NCI-H1930 (cell line): ENCODE data around the gene FSTL4.

Experiments
- DNase-seq, 2 experiments: peaks; one replicate each; lab custom pipeline; 2025; lab: John Stamatoyannopoulos, UW

Gene FSTL4

DNA sequence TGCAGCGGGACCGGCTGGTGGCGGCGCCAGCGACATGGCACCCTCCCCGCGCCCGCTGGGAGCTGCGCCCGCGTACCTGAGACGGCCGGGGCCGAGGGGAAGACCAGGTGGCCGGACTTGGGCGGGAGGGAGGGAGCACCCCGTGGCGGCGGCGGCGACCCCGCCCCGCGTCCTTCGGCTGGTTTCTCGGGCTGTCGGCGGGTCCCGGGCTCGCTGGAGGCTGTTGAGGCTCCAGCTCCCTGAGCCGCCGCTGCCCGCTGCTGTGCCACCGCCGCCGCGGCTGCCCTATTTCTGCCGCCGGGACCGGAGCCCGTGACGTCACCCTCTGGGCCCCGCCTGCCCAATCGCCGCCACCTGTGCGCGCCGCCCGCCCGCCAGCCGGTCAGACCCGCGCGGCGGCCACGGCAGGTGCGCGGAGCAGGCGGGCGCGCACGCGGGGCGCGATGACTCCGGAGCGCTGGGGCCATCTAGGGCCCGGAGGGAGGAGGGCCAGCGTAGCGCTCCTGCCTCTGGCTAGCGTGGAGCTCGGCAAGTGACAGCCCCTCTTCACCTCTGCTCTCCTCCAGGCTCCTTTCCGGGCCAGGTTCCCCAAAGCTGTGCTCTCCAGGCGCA is at the start of gene FSTL4:
Gene FSTL4 (minus strand): TSS at position 293 of the 612 bp plus-strand sequence.
- DNase-seq, result peak; percentile 43 to 68

DNA sequence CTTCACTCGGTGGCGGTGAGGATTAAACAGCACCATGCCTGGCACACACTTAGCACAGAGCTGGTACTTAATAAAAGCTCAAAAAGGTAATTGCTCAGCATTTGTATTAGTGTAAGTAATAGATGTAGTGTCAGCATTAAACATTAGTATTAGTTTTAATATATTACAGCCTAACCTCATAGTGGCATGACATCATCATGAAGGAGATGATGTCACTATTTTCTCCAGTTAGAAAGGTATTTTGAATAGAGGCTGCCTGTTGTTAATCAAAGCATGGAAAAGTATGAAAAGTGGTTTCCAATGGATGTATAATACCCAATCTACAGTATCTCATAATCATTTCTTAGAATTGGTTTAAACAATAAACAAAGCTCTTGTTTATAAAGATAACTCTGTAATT is 49.0 kb upstream of the FSTL4 start:
- no peak for DNase-seq

GRCh38 chr5:133658327-133658726 is 46.0 kb upstream of the FSTL4 start:
- DNase-seq, result no peak

DNA sequence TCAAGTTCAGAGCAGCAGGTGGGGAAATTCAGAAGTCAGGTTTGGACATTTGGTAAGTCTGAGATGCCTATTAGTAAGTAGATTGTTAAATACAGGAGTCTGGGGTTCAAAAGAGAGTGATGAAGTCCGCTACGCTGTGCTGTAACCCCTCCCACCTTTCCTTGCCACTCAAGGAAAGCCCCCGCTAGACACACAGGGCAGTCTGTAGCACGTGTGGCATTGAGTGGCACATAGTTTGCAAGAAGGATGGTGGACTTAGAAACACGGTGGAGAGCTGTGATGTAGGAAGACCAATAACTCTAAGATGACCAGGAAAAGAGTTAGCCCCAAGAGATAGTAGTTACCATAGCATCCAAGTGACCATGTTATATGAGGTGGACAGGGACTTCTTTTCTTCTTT is 44.7 kb upstream of the FSTL4 start:
- no peak for DNase-seq

GRCh38 chr5:133655966-133656365 is 43.6 kb upstream of the FSTL4 start:
- DNase-seq, result no peak

GRCh38 chr5:133653760-133654049 is 41.4 kb upstream of the FSTL4 start:
- no peak for DNase-seq

DNA sequence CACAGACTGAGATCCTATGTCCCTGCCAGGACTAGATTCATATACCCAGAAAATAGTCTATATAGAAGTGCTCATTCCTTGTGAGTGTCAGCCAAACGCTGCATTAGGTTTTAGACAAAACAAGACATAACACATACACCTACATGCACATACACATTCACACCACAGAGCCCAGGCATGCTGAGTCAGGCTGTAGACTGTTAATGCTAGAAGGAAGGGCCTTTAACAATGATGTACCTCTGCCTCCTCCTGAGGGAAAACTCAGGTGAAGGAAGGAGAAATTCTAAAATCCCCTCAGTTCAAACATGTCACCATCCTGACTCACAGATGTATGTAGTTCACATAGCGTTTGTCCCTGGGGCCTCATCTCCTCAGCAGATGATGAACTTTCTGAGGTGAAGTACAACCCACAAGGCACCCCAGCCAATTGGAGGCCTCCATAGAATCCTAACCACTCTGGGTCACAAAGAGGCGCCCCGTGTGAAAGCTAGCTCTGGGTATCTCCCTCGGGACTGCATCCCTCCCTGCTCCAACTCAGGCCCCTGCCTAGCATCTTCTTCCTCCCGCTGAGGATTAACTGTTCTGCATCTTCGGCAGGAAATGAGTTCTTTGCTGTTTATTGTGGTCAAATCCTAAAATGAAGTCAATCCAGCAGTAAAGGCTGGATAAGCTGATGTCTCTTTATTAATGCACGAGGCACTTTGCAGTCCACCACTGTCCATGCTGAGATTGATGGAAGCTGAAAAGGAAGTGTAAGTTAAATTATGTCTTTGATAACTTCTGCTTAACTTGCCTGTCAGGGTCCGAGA is 40.8 kb upstream of the FSTL4 start:
- no peak for DNase-seq

DNA sequence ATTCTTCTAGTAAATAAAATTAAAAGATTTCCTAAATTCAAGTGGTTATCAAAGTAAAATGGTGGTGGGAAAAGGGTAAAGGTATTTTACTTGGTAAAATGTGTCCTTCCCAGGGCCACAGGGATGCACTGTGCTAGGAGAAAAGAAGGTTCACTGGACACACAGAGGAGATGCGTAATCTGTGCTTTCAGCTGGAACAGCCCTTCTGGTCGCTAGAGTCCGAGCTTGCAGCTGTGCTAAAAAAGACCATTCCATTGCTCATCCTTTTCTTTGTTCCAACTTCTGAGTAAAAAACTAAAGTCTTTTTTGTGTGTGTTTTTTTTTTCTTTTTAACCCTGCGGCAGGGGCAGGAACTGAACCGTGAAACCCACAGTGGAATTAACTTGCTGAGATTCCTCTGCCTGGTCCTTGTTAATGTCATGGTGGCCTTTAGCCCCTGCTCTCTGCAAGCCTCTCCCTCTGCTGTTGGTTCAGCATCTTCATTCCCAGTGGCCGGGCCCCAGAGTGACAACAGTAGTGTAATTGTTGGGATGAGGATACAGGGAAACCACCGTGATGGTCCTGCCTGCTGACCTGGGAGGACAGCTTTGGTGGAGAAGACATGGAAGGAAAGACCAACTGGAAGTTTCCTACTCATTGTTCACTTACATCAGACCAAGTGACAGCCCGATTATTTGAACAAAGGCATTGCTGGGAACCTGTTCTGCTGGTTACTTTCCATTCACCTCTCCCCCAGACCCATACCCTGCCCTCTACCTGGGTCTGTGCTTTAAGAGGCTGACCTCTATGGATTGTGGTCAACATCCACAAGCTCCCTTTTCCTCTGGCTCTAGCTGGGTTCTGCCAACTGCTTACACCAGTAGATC is 31.9 kb upstream of the FSTL4 start:
- DNase-seq, result no peak

DNA sequence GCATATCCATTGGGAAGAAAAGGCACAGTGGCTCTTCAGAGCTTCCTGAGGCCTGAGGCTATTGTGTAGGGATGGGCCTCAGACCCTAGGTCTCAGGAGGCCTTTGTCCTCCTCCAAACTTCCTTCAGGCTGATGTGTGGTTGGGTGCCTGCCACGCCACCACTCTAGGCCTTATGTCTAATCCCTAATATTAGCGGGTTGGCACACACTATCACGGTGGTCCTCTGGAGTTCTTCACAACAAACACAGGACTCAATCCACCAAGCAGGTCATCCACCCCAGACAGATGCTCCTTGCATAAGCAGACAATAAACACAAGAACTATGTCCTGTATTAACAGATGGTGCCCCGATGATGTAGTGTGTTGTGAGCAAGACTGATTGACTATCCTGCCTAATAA is 31.0 kb upstream of the FSTL4 start:
- DNase-seq, result no peak

DNA sequence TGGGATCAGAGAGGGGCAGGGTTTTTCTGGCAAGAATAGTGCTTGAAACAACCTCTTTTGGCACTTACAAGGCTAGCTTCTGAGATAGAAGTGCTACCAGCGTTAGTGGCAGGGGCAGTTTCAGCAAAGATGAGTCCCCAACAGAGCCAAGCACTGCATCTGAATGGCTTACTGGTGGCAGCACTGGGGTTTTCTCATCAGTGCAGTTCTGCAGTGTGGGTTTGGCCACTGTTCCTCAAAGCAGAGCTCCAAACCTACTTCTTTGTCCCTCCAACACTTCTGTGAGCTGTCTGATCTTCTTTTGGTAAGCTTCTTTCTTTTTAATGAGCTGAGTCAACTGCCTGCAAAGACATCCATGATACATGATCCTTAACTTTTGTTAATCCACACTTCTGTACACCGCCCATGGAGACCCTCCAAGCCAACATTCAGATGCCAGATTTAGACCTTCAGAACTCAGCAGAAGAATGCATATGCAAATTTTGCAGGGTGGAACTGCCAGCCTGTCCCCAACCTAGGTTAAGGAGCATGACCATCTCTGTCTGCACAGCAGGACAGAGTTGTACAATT is 29.9 kb upstream of the FSTL4 start:
- DNase-seq, result no peak

DNA sequence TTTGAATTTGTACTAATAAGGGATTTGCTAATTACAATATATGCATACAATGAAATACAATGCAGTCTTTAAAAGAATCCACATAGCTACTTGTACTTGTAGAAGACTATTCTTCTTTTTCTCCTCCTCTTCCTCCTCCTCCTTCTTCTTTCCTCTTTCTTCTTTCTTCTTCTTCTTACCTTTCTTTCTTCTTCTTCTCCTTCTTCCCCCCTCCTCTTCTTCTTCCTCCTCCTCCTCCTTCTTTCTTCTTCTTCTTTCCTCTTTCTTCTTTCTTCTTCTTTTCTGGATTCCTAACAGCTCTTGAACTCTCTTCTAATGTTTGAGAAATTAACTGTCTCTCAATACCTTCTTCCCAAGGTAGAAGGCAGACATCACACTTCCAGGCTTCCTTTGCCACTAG is 29.3 kb upstream of the FSTL4 start:
- no peak for DNase-seq

DNA sequence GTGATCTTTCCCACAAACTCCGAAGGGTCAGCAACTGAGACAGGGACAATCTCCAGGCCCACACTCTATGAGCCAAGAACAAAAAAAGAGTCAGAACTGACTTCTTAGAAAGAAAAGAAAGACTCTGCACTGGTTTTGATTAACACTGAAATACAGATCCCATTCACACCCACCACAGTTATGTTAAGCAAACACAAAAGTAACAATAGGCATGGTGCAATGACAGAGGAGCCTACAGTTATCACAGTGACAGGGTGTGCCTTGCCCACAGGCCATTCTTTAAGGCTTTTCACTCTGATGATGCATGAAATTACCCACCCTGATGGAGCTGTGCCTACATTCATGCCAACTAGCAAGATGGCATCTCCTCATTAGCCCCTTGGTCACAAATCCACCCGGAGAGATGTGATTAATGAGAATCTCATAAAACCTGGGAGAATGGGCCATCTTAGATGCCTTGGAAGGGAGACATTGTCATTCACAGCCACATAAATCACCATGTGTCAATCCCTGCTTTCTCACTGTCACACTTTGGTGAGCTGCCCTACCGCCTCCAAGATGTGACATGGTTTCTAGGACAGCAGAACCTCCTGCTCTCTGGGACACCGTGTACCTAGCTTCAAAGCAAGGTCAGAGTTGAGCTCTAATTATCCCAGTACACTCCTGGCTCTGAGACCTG is 27.6 kb upstream of the FSTL4 start:
- no peak for DNase-seq

DNA sequence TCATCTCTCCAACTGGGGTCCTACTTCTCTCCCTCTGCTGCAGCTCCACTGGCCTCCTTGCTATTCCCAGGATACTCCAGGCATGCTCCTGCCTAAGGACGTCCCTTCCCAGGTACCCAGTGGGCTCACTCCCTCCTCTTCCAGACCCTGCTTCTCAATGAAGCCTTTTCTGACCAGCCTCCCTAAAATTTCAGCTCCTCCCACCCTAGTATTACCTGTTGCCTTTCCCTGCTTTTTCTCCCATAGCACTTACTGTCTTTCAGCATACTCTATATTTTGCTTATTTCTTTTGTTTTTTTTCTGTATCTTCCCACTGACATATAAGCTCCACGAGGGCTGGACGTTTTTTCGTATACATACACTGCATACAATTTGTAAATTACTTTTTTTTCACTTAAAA is 26.1 kb upstream of the FSTL4 start:
- no peak for DNase-seq

- no peak for DNase-seq
Measured at GRCh38 chr5:133637206-133637605, 24.9 kb upstream of the FSTL4 start.

- DNase-seq, result no peak
Measured at GRCh38 chr5:133635051-133635450, 22.7 kb upstream of the FSTL4 start.

DNA sequence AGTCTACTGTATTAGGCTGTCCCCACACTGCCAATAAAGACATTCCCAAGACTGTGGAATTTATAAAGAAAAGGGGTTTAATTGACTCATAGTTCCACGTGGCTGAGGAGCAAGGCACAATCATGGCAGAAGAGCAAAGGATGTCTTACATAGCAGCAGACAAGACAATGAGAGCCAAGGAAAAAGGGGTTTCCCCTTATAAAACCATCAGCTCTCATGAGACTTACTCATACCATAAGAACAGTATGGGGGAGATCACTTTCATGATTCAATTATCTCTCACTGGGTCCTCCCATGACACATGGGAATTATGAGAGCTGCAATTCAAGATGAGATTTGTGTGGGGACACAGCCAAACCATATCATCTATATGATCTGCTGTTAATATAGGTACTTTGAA is 14.8 kb upstream of the FSTL4 start:
- DNase-seq, result no peak

DNA sequence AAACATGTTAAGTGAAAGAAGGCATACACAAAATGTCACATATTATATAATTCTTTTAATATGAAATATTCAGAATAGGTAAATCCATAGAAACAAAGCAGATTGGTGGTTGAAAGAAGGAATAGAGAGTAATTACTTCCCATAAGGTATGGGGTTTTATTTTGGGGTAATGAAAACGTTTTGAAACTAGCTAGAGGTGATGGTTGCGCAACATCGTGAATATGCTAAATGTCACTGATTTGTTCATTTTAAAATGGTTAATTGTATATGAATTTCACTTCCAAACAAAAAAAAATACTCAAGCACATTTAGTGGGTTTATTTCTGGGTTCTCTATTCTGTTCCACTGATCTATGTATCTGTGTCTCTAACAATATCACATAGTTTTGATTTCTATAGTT is 12.0 kb upstream of the FSTL4 start:
- DNase-seq, result no peak

DNA sequence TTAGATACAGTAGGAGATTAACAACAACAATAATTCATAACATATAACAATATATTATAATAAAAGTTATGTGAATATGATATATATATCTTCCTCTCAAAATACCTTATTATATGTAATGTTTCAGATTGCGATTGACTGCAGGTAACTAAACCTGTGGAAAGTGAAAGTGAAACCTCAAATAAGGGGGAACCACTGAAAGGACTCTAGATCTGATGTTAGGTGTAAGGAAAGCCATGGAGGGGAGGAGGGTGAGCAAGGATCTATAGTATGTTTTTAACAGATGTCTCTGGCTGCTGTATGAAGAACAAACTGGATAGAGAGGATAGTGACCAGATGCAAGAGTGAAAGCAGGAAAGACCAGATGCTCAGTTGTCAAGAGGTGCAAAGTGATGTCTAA is 5.8 kb upstream of the FSTL4 start:
- no peak for DNase-seq

GRCh38 chr5:133613743-133614142 is 1.4 kb upstream of the FSTL4 start:
- no peak for DNase-seq

- DNase-seq, result no peak
Measured at GRCh38 chr5:133613184-133613583, 843 bp upstream of the FSTL4 start.

DNA sequence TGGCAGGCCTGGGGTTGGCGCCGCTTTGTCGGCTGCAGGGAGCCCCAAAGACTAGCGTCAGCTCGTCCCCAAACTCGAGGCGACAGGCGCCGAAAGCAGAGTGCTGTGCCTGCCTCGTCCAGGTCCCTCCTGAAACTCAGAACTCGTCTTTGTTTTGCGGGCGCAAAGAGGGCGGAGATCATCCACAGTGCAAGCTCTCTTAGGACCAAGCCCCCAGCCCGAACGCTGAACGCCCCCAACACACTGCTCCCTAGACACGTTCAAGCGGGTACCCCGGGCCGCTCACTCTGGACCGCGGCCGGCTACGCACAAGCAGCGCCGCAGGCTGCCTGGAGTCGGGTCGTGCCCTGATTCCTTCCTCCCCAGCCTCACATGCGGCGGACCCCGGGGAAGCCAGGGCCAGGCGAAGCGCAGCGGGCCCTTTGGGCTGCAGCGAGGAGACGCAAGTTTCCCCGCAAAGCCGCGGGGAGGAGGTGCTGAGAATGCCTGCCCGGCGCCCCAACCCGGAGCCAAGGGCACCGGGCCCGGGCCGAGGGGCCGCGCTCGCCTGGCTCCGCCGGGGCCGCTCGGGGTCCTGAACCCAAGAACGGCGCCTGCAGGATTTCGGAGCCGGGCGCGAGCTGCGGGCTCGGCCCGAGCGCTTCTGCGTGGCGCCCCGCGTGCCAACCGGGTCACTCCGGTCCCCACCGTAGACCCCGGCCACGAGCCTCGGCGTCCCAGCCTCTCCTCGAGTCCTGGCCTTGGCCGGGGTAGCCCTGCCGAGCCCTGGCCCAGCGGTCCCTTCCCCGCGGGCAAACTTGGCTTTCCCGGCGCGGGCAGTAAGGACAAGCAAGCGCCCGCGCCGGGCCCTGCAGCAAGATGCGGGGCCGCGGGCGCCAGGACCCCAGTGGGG is 738 bp downstream of the FSTL4 start:
- DNase-seq, result no peak
